Stimulated activated CD8-positive, alpha-beta memory T cell treated with anti-CD3 and anti-CD28 coated beads, Interleukin-12 subunit alpha, Interleukin-12 subunit beta, amount 100 ng/mL, for 4 hours (primary cell): ENCODE results near the gene TMEM132D.

Experiments used
- DNase-seq: peaks from one replicate; pipeline ENCODE4 v3.0.0-alpha.2; 2020; ENCODE audit warnings: low read depth

The TMEM132D gene

GRCh38 chr12:129534966-129535750, 368.7 kb downstream of the TMEM132D start:
- DNase-seq: no peak

GRCh38 chr12:129532707-129533499, 370.9 kb downstream of the TMEM132D start:
- DNase-seq: no peak

- DNase-seq: no peak
Observed at GRCh38 chr12:129532082-129532481, 371.7 kb downstream of the TMEM132D start.

GRCh38 chr12:129530984-129531383, 372.8 kb downstream of the TMEM132D start:
- DNase-seq: no peak

- no peak for DNase-seq
Observed at GRCh38 chr12:129530517-129530916, 373.3 kb downstream of the TMEM132D start.

GRCh38 chr12:129527506-129527905, 376.3 kb downstream of the TMEM132D start:
- DNase-seq: no peak

GRCh38 chr12:129523621-129524020, 380.2 kb downstream of the TMEM132D start:
- no peak for DNase-seq

- DNase-seq: no peak
Observed at GRCh38 chr12:129520739-129521138, 383.1 kb downstream of the TMEM132D start.

- no peak for DNase-seq
Observed at GRCh38 chr12:129503802-129504201, 400.0 kb downstream of the TMEM132D start.

- DNase-seq: no peak
Observed at GRCh38 chr12:129496226-129496625, 407.6 kb downstream of the TMEM132D start.

- no peak for DNase-seq
Observed at GRCh38 chr12:129494766-129495165, 409.1 kb downstream of the TMEM132D start.

GRCh38 chr12:129494260-129494659, 409.6 kb downstream of the TMEM132D start:
- no peak for DNase-seq

GRCh38 chr12:129489100-129489676, 414.6 kb downstream of the TMEM132D start:
- DNase-seq: no peak

GRCh38 chr12:129486931-129487330, 416.9 kb downstream of the TMEM132D start:
- DNase-seq: no peak

GRCh38 chr12:129483111-129483893, 420.5 kb downstream of the TMEM132D start:
- no peak for DNase-seq

GRCh38 chr12:129481921-129482320, 421.9 kb downstream of the TMEM132D start:
- DNase-seq: no peak

GRCh38 chr12:129470196-129470595, 433.6 kb downstream of the TMEM132D start:
- DNase-seq: no peak

- no peak for DNase-seq
Observed at GRCh38 chr12:129467726-129468125, 436.1 kb downstream of the TMEM132D start.

GRCh38 chr12:129467289-129467688, 436.5 kb downstream of the TMEM132D start:
- DNase-seq: no peak

- DNase-seq: no peak
Observed at GRCh38 chr12:129466499-129466898, 437.3 kb downstream of the TMEM132D start.

- DNase-seq: no peak
Observed at GRCh38 chr12:129459886-129460285, 443.9 kb downstream of the TMEM132D start.

GRCh38 chr12:129446696-129447095, 457.1 kb downstream of the TMEM132D start:
- no peak for DNase-seq
